ENCODE measurements around the gene CENPU.

CENPU gene

GRCh38 chr4:184712322-184712721, 21.6 kb downstream of the CENPU start:
- no peak overlapping the region for H3K27ac ChIP-seq (ENCODE audit: low read depth, low read length)
- H3K4me1 ChIP-seq (ENCODE audit: control insufficient read depth, insufficient read depth, low read length, unreplicated experiment), result no peaks in the 10 kb centered on the region
- no peaks in the 10 kb centered on the region for H3K27me3 ChIP-seq (ENCODE audit: insufficient read depth, low read length)
- H3K79me2 ChIP-seq (ENCODE audit: control insufficient read depth, insufficient read depth, low read length, unreplicated experiment), result no peaks in the 10 kb centered on the region
- no peak overlapping the region for H3K4me3 ChIP-seq (ENCODE audit: low read depth, low read length)
- peaks cover 31% of the 10 kb centered on the region for H3K36me3 ChIP-seq (ENCODE audit: insufficient read depth, low read length)
- H2AFZ ChIP-seq (ENCODE audit: low read length, unreplicated experiment), result no peak overlapping the region

- Histone ChIP-seq H2AFZ (ENCODE audit: low read length, unreplicated experiment) (no peak overlapping the region), H3K4me1 (ENCODE audit: control insufficient read depth, insufficient read depth, low read length, unreplicated experiment) (no peaks in the 10 kb centered on the region)
These were observed 27.4 kb downstream of the CENPU start for GRCh38 chr4:184706453-184706852.

GRCh38 chr4:184705692-184706091, 28.2 kb downstream of the CENPU start:
- peaks cover 36% of the 10 kb centered on the region for H3K36me3 ChIP-seq (ENCODE audit: insufficient read depth, low read length)
- H3K4me3 ChIP-seq (ENCODE audit: low read depth, low read length), result no peak overlapping the region
- H3K27me3 ChIP-seq (ENCODE audit: insufficient read depth, low read length), result no peaks in the 10 kb centered on the region
- H3K27ac ChIP-seq (ENCODE audit: low read depth, low read length), result no peak overlapping the region
- H2AFZ ChIP-seq (ENCODE audit: low read length, unreplicated experiment), result no peak overlapping the region
- H3K79me2 ChIP-seq (ENCODE audit: control insufficient read depth, insufficient read depth, low read length, unreplicated experiment), result no peaks in the 10 kb centered on the region
- no peaks in the 10 kb centered on the region for H3K4me1 ChIP-seq (ENCODE audit: control insufficient read depth, insufficient read depth, low read length, unreplicated experiment)

More at GRCh38 chr4:184706453-184706852, 27.4 kb downstream of the CENPU start:
- H3K4me3 ChIP-seq (ENCODE audit: low read depth, low read length), result no peak overlapping the region
- no peaks in the 10 kb centered on the region for H3K79me2 ChIP-seq (ENCODE audit: control insufficient read depth, insufficient read depth, low read length, unreplicated experiment)
- H3K27ac ChIP-seq (ENCODE audit: low read depth, low read length), result no peak overlapping the region
- no peaks in the 10 kb centered on the region for H3K27me3 ChIP-seq (ENCODE audit: insufficient read depth, low read length)
- H3K36me3 ChIP-seq (ENCODE audit: insufficient read depth, low read length), result peaks cover 37% of the 10 kb centered on the region

GRCh38 chr4:184702114-184702513, 31.8 kb downstream of the CENPU start:
- H2AFZ ChIP-seq (ENCODE audit: low read length, unreplicated experiment), result no peak overlapping the region
- H3K79me2 ChIP-seq (ENCODE audit: control insufficient read depth, insufficient read depth, low read length, unreplicated experiment), result no peaks in the 10 kb centered on the region
- H3K27me3 ChIP-seq (ENCODE audit: insufficient read depth, low read length), result no peaks in the 10 kb centered on the region
- H3K4me1 ChIP-seq (ENCODE audit: control insufficient read depth, insufficient read depth, low read length, unreplicated experiment), result no peaks in the 10 kb centered on the region
- no peak overlapping the region for H3K27ac ChIP-seq (ENCODE audit: low read depth, low read length)
- no peak overlapping the region for H3K4me3 ChIP-seq (ENCODE audit: low read depth, low read length)
- peaks cover 14% of the 10 kb centered on the region; the same call in 1 of the 2 replicates for H3K36me3 ChIP-seq (ENCODE audit: insufficient read depth, low read length)

GRCh38 chr4:184699941-184700340, 34.0 kb downstream of the CENPU start:
- H3K36me3 ChIP-seq (ENCODE audit: insufficient read depth, low read length), result peaks cover 4% of the 10 kb centered on the region; the same call in 1 of the 2 replicates
- no peak overlapping the region for H2AFZ ChIP-seq (ENCODE audit: low read length, unreplicated experiment)
- H3K79me2 ChIP-seq (ENCODE audit: control insufficient read depth, insufficient read depth, low read length, unreplicated experiment), result no peaks in the 10 kb centered on the region

GRCh38 chr4:184697956-184698355, 35.9 kb downstream of the CENPU start:
- Histone ChIP-seq H3K4me3 (ENCODE audit: low read depth, low read length) (no peak overlapping the region), H3K27me3 (ENCODE audit: insufficient read depth, low read length) (no peaks in the 10 kb centered on the region), H3K36me3 (ENCODE audit: insufficient read depth, low read length) (peaks cover 17% of the 10 kb centered on the region), H3K27ac (ENCODE audit: low read depth, low read length) (no peak overlapping the region), H3K79me2 (ENCODE audit: control insufficient read depth, insufficient read depth, low read length, unreplicated experiment) (no peaks in the 10 kb centered on the region), H3K4me1 (ENCODE audit: control insufficient read depth, insufficient read depth, low read length, unreplicated experiment) (no peaks in the 10 kb centered on the region), H2AFZ (ENCODE audit: low read length, unreplicated experiment) (no peak overlapping the region)

More at GRCh38 chr4:184699941-184700340, 34.0 kb downstream of the CENPU start:
- no peaks in the 10 kb centered on the region for H3K27me3 ChIP-seq (ENCODE audit: insufficient read depth, low read length)
- no peaks in the 10 kb centered on the region for H3K4me1 ChIP-seq (ENCODE audit: control insufficient read depth, insufficient read depth, low read length, unreplicated experiment)
- H3K4me3 ChIP-seq (ENCODE audit: low read depth, low read length), result no peak overlapping the region
- H3K27ac ChIP-seq (ENCODE audit: low read depth, low read length), result no peak overlapping the region

GRCh38 chr4:184695178-184695896, 38.6 kb downstream of the CENPU start:
- Histone ChIP-seq H3K36me3 (ENCODE audit: insufficient read depth, low read length) (peaks cover 28% of the 10 kb centered on the region), H2AFZ (ENCODE audit: low read length, unreplicated experiment) (no peak overlapping the region), H3K27me3 (ENCODE audit: insufficient read depth, low read length) (no peaks in the 10 kb centered on the region), H3K79me2 (ENCODE audit: control insufficient read depth, insufficient read depth, low read length, unreplicated experiment) (no peaks in the 10 kb centered on the region), H3K4me3 (ENCODE audit: low read depth, low read length) (no peak overlapping the region), H3K4me1 (ENCODE audit: control insufficient read depth, insufficient read depth, low read length, unreplicated experiment) (no peaks in the 10 kb centered on the region), H3K27ac (ENCODE audit: low read depth, low read length) (no peak overlapping the region)

- no peak overlapping the region for H3K27ac ChIP-seq (ENCODE audit: low read depth, low read length)
- no peak overlapping the region for H2AFZ ChIP-seq (ENCODE audit: low read length, unreplicated experiment)
- H3K36me3 ChIP-seq (ENCODE audit: insufficient read depth, low read length), result peaks cover 31% of the 10 kb centered on the region
- no peaks in the 10 kb centered on the region for H3K27me3 ChIP-seq (ENCODE audit: insufficient read depth, low read length)
- no peak overlapping the region for H3K4me3 ChIP-seq (ENCODE audit: low read depth, low read length)
- H3K79me2 ChIP-seq (ENCODE audit: control insufficient read depth, insufficient read depth, low read length, unreplicated experiment), result no peaks in the 10 kb centered on the region
- H3K4me1 ChIP-seq (ENCODE audit: control insufficient read depth, insufficient read depth, low read length, unreplicated experiment), result no peaks in the 10 kb centered on the region
These were observed 39.4 kb downstream of the CENPU start for GRCh38 chr4:184694412-184694956.

- peaks cover 31% of the 10 kb centered on the region for H3K36me3 ChIP-seq (ENCODE audit: insufficient read depth, low read length)
- no peaks in the 10 kb centered on the region for H3K27me3 ChIP-seq (ENCODE audit: insufficient read depth, low read length)
- no peak overlapping the region for H3K27ac ChIP-seq (ENCODE audit: low read depth, low read length)
- no peak overlapping the region for H2AFZ ChIP-seq (ENCODE audit: low read length, unreplicated experiment)
- no peaks in the 10 kb centered on the region for H3K79me2 ChIP-seq (ENCODE audit: control insufficient read depth, insufficient read depth, low read length, unreplicated experiment)
- H3K4me1 ChIP-seq (ENCODE audit: control insufficient read depth, insufficient read depth, low read length, unreplicated experiment), result peaks cover 8% of the 10 kb centered on the region
- no peak overlapping the region for H3K4me3 ChIP-seq (ENCODE audit: low read depth, low read length)
These were observed 40.8 kb downstream of the CENPU start for GRCh38 chr4:184693056-184693455.

- Histone ChIP-seq H3K36me3 (ENCODE audit: insufficient read depth, low read length) (peaks cover 27% of the 10 kb centered on the region), H3K27me3 (ENCODE audit: insufficient read depth, low read length) (no peaks in the 10 kb centered on the region), H3K27ac (ENCODE audit: low read depth, low read length) (no peak overlapping the region), H3K4me1 (ENCODE audit: control insufficient read depth, insufficient read depth, low read length, unreplicated experiment) (peaks cover 13% of the 10 kb centered on the region), H3K4me3 (ENCODE audit: low read depth, low read length) (no peak overlapping the region), H3K79me2 (ENCODE audit: control insufficient read depth, insufficient read depth, low read length, unreplicated experiment) (no peaks in the 10 kb centered on the region), H2AFZ (ENCODE audit: low read length, unreplicated experiment) (no peak overlapping the region)
These were observed 44.2 kb downstream of the CENPU start for GRCh38 chr4:184689681-184690080.

GRCh38 chr4:184688447-184688846, 45.4 kb downstream of the CENPU start:
- Histone ChIP-seq H3K36me3 (ENCODE audit: insufficient read depth, low read length) (peaks cover 15% of the 10 kb centered on the region), H3K27me3 (ENCODE audit: insufficient read depth, low read length) (no peaks in the 10 kb centered on the region), H3K27ac (ENCODE audit: low read depth, low read length) (peak overlapping the region; percentile 65), H3K4me1 (ENCODE audit: control insufficient read depth, insufficient read depth, low read length, unreplicated experiment) (peaks cover 17% of the 10 kb centered on the region), H3K79me2 (ENCODE audit: control insufficient read depth, insufficient read depth, low read length, unreplicated experiment) (no peaks in the 10 kb centered on the region), H3K4me3 (ENCODE audit: low read depth, low read length) (no peak overlapping the region), H2AFZ (ENCODE audit: low read length, unreplicated experiment) (no peak overlapping the region)

Data from ACC112 (cell line).